ENCODE measurements around the gene RAB34.

RAB34 gene

GRCh38 chr17:28717578-28718332 is at the start of gene RAB34:
Gene RAB34, minus strand, starts transcription at chr17:28717868. Its CDS starts 602 bp downstream, at chr17:28717266.
- DNase-seq: peak; percentile 96

DNA sequence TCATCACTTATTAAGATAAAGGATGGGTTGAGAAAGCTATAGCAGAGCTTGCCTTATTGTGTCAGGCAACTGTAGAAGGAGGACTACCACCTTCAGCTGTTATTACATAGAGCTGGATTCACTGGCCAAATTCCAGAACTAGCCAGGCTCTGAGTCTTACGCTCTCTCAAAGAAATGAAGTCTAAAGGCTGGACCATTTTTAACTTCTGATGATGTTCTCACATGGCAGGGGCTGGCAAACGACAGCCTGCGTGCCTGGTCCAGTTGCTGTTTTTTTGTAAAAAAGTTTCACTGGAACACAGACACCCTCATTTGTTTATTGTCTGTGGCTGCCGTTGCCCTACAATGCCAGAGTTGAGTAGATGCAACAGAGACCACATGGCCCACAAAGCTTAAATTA is 47.4 kb upstream of the RAB34 start:
- no peak for DNase-seq

DNA sequence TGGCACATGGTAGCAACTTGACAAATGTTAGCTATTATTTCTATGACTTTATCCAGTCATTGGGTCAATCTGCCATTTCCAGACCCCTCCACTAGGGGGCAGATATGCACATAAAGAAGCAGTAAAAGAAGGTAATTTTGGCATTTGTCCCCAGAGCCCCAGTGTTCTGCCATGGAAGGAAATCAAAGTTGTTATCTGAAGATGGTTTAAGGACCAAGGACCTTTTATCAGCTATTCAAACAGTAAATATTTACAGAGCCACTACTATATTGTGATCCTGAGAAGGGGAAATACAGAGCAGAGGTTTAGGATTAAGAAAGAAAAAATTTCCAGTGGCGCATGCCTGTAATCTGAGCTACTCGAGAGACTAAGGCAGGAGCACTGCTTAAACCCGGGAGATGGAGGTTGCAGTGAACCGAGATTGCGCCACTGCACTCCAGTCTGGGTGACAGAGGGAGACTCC is 46.2 kb upstream of the RAB34 start:
- DNase-seq: peak; percentile 90

DNA sequence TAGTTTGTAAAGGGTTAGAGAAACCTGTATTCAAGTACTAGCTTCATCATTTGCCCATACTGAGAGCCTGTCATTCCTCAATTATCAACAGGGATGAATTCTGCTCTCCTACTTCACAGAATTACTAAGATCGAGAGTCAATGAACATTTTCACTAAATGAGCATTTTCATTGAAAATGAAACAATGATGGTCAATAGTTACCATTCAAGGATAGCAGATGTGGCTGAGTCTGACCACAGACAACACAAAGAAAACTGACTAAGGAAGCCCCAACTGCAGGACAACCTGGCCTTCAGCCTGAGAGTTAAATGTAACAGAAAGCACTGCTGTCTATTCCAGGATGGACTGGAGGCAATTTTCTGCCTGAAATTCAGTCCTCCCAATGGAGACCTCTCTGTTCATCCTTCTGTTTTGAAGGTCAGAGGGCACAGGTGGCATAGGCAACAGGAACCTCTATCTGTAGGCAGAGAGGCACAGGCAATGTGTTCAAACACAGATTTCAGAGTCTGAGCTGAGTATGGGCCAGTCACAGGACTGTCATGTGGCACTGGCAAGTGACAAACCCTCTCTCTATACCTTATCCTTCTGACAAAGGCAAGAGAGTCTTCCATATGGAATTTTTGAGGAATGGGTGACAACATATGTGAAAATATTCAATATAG is 45.6 kb upstream of the RAB34 start:
- DNase-seq: no peak

DNA sequence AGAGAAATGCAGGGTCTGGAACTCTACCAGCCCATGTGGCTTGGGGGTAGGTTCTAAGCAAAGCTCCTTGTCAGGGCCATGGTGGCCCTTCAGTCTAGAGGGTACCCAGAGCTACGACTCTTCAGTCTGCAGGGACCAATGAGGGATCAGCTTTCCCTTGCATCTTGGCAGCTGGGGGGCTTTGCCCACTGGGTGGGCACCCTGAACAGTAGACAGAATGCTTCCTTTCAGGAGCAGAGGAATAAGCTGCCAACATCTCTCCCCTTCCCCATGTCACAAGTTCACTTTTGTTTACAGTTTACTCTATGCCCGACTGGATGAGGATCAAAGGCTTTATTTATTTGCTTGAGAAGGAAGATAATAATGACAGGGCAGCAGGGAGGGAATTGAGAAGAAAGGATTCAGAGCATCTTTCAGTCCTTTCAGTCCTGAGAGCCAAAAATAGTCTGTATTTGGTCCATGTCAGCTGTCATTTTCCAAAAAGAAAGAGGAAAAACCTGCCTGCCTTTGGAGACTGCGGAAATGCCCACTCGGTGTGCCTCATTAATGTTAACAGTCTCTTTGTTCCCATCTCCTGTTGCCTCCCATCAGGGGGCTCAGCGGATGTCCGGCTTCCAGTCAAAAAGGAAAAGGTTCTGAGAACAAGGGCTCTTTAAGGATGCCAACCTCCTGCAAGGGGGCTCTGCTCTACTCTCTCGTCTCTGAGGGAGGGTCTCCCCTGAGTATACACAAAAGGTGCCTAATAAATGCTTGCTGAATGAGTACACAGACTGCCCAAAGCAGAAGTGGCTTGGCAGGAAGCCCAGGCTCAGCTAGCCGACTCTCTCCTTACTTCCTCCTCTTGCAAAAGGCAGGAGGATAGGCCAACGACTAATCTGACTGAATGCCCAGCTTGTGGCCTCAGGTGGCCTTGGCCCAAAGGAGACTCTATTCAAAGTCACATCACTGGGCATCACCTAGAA is 43.2 kb upstream of the RAB34 start:
- DNase-seq: peak; percentile 63

DNA sequence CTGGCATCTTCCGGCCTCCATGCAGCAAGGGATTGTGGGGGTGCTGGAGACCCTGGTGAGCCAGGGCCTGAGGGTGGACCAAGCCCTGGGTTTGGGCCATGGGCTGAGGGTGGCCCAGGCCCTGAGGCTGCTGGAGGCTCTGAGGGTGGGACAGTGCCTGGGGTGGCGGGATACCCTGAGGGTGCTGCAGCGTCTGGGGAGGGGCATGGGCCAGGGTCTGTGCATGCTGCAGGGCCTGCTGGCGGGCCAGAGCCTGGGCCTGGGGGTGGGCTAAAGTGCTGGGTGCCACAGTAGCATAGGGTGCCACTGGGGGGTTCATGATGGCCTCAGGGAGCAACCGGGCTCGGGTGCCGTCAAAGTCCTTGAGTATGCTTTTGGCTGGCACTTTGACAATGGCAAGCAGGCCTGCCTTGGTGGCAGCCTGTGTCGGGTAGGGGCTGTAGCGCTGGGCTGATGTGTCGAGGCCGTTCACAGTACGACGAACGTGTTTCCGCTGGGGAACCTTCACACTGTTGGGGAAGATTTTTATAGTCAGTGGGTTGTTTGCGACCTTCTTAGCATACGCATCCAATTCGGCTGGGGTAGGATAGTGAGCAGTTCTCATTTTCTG is 41.7 kb upstream of the RAB34 start:
- DNase-seq: no peak

GRCh38 chr17:28758411-28759121 is 40.9 kb upstream of the RAB34 start:
- no peak for DNase-seq

DNA sequence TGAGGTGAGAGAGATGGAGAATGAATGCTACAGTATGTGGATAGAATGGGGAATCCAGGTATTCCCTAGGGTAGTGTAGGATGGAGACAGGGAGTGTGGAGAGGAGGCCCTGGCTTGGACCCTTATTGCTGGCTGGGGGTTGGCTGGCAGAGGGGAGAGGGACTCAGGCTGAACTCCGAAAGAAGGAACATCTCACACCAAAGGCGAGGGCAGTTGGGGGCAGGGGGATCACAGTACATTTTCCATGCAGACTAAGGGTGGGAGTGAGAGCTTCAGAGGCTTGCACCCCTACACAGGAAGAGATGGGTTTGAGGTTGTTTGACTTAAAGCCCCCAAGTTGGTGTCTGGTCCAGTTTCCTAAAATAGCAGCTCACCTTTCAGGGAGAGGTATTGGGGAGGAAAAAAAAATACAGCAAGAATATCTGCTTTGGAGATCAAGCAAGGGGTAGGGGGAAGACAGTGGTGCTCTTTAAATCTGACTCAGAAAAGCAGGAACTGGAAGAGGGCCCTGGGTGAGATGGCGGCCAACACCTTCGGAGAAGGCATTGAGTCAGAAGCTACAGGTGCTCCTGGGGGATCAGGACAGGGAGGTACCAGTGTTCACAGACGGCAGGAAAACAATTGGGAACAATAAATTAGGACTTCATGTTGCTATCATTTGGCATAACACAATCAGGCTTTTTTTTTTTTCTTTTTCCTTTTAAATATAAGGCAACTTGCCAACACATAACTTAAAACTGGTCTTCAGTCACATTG is 38.6 kb upstream of the RAB34 start:
- DNase-seq: no peak

DNA sequence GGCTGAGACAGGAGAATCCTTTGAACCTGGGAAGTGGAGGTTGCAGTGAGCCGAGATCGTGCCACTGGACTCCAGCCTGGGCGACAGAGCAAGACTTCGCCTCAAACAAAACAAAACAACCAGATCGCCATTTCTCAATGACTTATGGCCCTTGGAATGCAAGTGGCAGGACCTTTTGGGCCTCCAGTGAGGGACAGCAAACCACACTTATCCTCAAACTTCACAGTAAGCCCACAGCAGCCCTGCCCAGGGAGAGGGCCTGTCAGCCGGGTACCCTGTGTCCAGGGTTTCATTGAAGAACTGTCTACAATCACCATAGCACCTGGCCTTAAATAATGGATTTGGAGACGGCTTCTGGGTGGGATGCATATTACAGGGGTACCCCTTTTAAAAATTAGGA is 37.8 kb upstream of the RAB34 start:
- DNase-seq: no peak

DNA sequence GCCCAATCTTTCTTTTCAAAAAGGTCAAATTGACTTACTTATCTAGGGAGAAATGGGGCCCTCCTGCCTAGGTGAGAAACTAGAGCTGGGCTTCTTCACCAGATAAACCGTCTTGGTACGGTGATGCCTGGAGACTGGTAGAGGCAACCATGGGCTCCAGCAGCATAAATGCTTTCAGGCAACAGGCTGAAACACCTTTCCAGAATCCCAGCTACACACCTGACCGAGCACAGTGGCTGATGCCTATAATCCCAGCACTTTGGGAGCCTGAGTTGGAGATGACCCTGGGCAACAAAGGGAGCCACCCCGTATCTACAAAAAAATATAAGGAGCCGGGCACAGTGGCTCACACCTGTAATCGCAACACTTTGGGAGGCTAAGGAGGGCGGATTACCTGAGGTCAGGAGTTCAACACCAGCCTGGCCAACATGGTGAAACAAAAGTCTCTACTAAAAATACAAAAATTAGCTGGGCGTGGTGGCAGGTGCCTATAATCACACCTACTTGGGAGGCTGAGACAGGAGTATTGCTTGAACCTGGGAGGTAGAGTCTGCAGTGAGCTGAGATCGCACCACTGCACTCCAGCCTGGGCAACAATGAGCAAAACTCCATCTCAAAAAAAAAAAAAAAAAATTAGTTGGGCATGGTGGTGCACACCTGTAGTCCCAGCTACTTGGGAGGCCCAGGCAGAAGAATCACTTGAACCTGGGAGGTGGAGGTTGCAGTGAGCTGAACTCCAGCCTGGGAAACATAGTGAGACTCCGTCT is 34.1 kb upstream of the RAB34 start:
- DNase-seq: no peak

DNA sequence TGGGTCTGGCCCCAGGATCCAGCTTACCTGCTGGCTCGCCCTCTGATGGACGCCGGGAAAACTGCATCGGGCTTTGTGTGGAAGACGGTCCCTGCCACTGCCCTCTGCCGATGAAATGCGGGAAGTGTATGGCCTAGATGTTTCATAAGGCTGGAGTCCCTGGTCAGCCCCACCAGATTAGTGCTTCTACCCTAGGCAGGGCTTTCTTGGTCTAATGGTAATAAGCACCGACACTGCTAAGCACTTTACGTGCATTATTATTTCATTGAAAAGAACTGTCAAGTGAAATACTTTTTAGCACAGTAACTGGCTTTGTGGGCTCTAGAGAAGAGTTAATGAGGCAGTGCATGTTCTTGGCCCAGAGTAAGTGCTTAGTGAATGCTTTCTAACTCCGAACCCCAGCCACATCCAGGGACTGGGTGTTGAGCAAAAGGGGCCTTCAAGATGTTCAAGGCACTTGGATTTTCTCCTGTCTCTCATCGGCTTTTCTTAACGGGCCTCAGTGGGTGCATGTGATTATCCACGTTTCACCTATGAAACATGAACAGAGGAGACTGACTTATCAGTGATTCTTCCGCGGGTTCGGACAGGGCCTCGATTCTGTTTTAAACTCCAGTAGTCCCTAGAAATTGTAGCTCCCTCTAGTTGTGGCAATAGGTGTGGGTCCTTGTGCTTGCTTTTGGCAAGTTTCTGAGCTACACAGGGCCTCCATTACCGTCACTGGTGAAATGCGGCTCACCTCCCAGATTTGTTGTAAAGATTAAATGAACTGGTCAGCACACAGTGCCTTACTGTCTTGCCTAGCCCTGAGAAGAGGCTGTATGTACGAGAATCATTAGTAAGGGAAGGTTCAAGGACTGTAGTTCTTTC is 32.7 kb upstream of the RAB34 start:
- peak; percentile 97 for DNase-seq

DNA sequence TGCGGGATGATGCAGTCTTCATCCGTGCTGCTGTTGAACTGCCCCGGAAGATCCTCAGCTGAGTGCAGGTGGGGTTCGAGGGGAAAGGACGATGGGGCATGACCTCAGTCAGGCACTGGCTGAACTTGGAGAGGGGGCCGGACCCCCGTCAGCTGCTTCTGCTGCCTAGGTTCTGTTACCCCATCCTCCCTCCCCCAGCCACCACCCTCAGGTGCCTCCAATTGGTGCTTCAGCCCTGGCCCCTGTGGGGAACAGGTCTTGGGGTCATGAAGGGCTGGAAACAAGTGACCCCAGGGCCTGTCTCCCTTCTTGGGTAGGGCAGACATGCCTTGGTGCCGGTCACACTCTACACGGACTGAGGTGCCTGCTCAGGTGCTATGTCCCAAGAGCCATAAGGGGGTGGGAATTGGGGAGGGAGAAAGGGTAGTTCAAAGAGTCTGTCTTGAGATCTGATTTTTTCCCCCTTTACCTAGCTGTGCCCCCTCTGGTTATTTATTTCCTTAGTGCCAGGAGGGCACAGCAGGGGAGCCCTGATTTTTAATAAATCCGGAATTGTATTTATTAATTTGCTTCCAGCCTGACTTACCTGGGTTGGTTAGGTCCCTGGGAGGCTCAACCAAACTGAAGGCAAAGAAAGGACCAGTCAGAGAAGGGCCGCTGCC is 32.0 kb upstream of the RAB34 start:
- no peak for DNase-seq

- DNase-seq: no peak
These were observed 31.3 kb upstream of the RAB34 start for GRCh38 chr17:28748852-28749515.

DNA sequence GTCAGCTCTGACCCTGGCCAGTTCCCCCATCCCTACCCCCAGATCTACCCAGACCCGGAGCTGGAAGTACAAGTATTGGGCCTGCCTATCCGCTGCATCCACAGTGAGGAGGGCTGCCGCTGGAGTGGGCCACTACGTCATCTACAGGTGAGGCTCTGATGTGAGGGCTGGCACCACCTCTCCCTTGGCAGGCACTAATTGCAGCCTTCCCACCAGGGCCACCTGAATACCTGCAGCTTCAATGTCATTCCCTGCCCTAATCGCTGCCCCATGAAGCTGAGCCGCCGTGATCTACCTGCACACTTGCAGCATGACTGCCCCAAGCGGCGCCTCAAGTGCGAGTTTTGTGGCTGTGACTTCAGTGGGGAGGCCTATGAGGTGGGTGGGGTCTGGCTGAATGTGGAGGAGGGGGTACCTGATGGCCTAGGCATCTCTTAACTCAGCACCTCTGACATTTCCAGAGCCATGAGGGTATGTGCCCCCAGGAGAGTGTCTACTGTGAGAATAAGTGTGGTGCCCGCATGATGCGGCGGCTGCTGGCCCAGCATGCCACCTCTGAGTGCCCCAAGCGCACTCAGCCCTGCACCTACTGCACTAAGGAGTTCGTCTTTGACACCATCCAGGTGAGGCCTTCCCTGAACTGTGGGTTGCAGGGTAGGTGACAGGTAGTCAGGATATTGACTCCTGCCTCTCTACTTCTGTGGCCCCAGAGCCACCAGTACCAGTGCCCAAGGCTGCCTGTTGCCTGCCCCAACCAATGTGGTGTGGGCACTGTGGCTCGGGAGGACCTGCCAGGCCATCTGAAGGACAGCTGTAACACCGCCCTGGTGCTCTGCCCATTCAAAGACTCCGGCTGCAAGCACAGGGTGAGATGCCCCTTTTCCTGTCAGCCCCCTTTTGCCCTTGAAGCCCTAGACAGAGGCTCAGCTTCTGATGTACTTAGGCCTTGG is 30.4 kb upstream of the RAB34 start:
- no peak for DNase-seq

DNA sequence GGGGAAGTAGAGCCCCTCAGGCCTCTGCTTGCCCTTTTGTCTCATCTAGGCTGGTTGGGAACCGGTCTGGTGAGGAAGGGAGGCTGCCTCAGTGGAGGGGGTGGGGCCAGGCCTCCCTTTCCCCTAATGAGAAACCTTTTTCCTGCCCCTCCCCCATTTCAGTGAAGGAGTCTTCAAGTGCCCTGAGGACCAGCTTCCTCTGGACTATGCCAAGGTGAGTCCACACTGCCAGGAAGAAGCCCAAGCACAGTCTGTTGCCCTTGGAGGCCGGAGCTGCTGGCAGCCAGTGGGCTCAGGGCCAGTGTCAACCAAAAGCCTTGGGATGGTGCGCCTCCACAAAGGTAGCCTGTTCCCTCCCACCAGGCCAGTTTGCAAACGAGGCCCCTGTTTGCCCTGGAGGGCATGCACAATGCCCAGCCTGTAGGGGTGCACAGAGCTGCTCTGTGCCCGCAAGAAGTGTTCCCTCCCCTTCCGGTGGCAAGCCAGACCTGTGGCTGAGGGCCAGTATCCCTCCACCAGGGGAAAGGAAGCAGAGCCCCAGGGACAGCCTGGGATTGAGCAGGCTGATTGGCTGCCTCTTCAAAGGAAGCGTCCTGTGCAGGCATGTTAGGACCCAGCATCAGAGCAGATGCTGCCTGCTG is 29.5 kb upstream of the RAB34 start:
- no peak for DNase-seq

GRCh38 chr17:28746611-28747050 is 29.0 kb upstream of the RAB34 start:
- peak; percentile 75 for DNase-seq

All from eye (tissue), 1 donor.